NT2/D1 (cell line): ENCODE data around the gene ERCC6L2.

Experiments used
- SUZ12 ChIP-seq: IDR thresholded peaks from 2 replicates; pipeline ENCODE4 v1.6.1; 2011; ENCODE audit not compliant: insufficient read length, insufficient read depth; ENCODE audit errors: extremely low read depth
- YY1 ChIP-seq: IDR thresholded peaks from 2 replicates; pipeline ENCODE4 v1.6.1; 2011; ENCODE audit not compliant: insufficient read length, insufficient read depth
- ZNF274 ChIP-seq: IDR thresholded peaks from 2 replicates; pipeline ENCODE4 v1.6.1; 2011; ENCODE audit warnings: mild to moderate bottlenecking, low read depth, low read length

- TF ChIP-seq ZNF274 (no peak), YY1 (no peak), SUZ12 (no peak)
These were observed 113.8 kb downstream of the ERCC6L2 start for GRCh38 chr9:95989297-95989696.
